Stimulated activated naive B cell treated with anti-CD40 and anti-IgM and Interleukin-4, amounts not matched to agents 10 μg/mL and 1 μg/mL and 100 μg/mL, for 72 hours (primary cell): Measurements from ENCODE around the gene PSMC3.

Source experiments
- ATAC-seq, 2 donors: fragments of 150-1000 bp; cut with Tn5 transposase; replicated peaks; 2 replicates each; pipeline ENCODE4 v1.10.0; 2021; ENCODE audit warnings: moderate library complexity in 1 of 2
- DNase-seq: peaks from one replicate; pipeline ENCODE4 v3.0.0; 2021
- H3K27ac Mint-ChIP-seq: one replicate; pipeline ENCODE4 v1.8.0; 2022; ENCODE audit warnings: mild to moderate bottlenecking, mixed read lengths
- H3K27me3 Mint-ChIP-seq, 2 donors: one replicate each; pipeline ENCODE4 v1.8.0; 2022; ENCODE audit warnings: mixed read lengths in 2 of 2
- H3K36me3 Mint-ChIP-seq, 2 donors: one replicate each; pipeline ENCODE4 v1.8.0; 2022; ENCODE audit warnings: mixed read lengths in 2 of 2, mild to moderate bottlenecking in 1 of 2
- H3K4me1 Mint-ChIP-seq, 2 donors: one replicate each; pipeline ENCODE4 v1.8.0; 2022; ENCODE audit warnings: mixed read lengths in 2 of 2, mild to moderate bottlenecking in 1 of 2
- H3K4me3 Mint-ChIP-seq, 2 donors: one replicate each; pipeline ENCODE4 v1.8.0; 2022; ENCODE audit warnings: mild to moderate bottlenecking in 2 of 2, mixed read lengths in 2 of 2, moderate library complexity in 1 of 2
- H3K9me3 Mint-ChIP-seq, 2 donors: one replicate each; pipeline ENCODE4 v1.8.0; 2022; ENCODE audit warnings: mixed read lengths in 2 of 2, mild to moderate bottlenecking in 1 of 2

The PSMC3 gene

DNA sequence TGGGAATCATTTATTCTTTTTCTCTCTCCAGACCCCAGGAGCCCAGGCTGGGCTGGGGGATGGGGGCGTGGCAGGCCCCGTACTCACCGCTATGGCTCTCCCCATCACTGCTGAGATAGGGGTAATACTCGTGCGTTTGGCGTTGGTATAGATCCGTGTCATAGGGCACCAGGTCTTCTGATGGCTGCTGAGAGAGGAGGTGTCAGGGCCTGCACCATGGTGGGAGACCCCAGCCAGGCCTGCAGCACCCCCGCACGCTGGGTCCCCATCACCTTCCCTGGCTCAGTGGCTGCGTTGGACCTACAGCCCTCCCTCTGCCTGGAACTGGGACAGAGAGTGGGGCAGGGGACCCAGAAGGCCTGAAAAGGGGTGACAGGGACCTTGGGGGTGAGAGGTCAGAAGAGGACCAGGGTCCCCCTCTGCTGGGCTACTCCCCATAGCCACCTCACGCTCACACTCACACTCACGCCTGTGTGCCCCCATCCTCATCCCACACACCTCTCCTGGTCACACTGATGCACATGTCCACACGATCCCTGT is 50.6 kb downstream of the PSMC3 start:
- peak overlapping the region in 1 of 2 donors; percentile 60 for H3K4me3 Mint-ChIP-seq
- peaks cover 41 to 52% of the 10 kb centered on the region in 2 donors for H3K36me3 Mint-ChIP-seq
- ATAC-seq (no peak), DNase-seq (no peak)
- H3K4me1 Mint-ChIP-seq: peaks cover 36 to 62% of the 10 kb centered on the region in 2 donors
- H3K9me3 Mint-ChIP-seq: no peaks in the 10 kb centered on the region
- H3K27ac Mint-ChIP-seq: no peak overlapping the region
- H3K27me3 Mint-ChIP-seq: no peaks in the 10 kb centered on the region

- peak overlapping the region in 1 of 2 donors; percentile 60 for H3K4me3 Mint-ChIP-seq
- peaks cover 41 to 54% of the 10 kb centered on the region in 2 donors for H3K36me3 Mint-ChIP-seq
- peak overlapping the region; percentile 92 for H3K27ac Mint-ChIP-seq
- H3K27me3 Mint-ChIP-seq: no peaks in the 10 kb centered on the region
- ATAC-seq (no peak), DNase-seq (no peak)
- no peaks in the 10 kb centered on the region for H3K9me3 Mint-ChIP-seq
- H3K4me1 Mint-ChIP-seq: peaks cover 37 to 66% of the 10 kb centered on the region in 2 donors
Observed at GRCh38 chr11:47375020-47375419, 51.2 kb downstream of the PSMC3 start.

DNA sequence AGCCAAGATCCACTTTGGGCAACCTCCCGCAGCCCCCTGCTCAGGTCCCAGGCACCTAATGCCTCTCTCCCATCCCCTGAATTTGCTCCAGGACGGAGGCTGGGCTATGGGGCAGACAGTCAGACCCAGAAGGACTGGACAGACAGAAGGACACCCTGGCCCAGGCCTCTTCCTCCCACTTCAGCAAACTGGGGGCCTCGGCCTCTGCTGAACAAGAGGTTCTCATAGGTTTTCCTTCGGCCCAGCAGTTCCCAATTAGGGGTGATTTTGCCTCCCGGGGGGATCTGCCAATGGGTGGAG is 51.6 kb downstream of the PSMC3 start:
- no peak for DNase-seq
- H3K9me3 Mint-ChIP-seq: no peaks in the 10 kb centered on the region
- no peak for ATAC-seq
- H3K27me3 Mint-ChIP-seq: no peaks in the 10 kb centered on the region
- H3K4me1 Mint-ChIP-seq: peaks cover 39 to 70% of the 10 kb centered on the region in 2 donors
- H3K36me3 Mint-ChIP-seq: peaks cover 43 to 57% of the 10 kb centered on the region in 2 donors
- peak overlapping the region; percentile 92 for H3K27ac Mint-ChIP-seq
- peak overlapping the region in 1 of 2 donors; percentile 60 for H3K4me3 Mint-ChIP-seq

- DNase-seq (peak; percentile 43), ATAC-seq (peak; percentile 27 to 32)
- peak overlapping the region; percentile 92 for H3K27ac Mint-ChIP-seq
- peaks cover 44 to 75% of the 10 kb centered on the region in 2 donors for H3K4me1 Mint-ChIP-seq
- H3K27me3 Mint-ChIP-seq: no peaks in the 10 kb centered on the region
- no peaks in the 10 kb centered on the region for H3K9me3 Mint-ChIP-seq
- H3K36me3 Mint-ChIP-seq: peaks cover 44 to 63% of the 10 kb centered on the region in 2 donors
- peak overlapping the region in 1 of 2 donors; percentile 60 for H3K4me3 Mint-ChIP-seq
Observed at GRCh38 chr11:47373876-47374719, 52.1 kb downstream of the PSMC3 start.

DNA sequence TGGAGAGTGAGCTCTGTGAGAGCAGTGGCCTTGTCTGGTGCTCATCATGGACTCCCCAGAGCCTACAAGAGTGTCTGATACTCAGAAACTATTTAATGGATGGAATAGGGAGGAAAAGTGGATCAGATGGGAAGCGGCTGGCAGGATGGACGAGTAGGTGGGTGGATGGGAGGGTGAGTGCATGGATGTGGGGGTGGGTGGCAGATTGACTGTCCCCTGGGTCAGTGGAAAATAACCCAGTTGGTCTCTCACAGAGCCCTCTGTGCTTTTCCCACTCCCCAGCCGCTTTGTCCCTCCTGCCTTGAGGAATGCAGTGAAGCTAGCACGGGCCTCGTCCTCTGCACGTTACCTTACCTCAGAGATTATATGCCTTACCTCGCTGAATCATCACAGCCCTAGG is 53.8 kb downstream of the PSMC3 start:
- DNase-seq: no peak
- Mint-ChIP-seq H3K4me1 (peaks cover 46 to 83% of the 10 kb centered on the region in 2 donors), H3K36me3 (peaks cover 40 to 62% of the 10 kb centered on the region in 2 donors), H3K4me3 (no peak overlapping the region), H3K27ac (peak overlapping the region; percentile 88), H3K9me3 (no peaks in the 10 kb centered on the region), H3K27me3 (no peaks in the 10 kb centered on the region)
- ATAC-seq: no peak

GRCh38 chr11:47369676-47370075 is 56.6 kb downstream of the PSMC3 start:
- no peak for DNase-seq
- H3K4me3 Mint-ChIP-seq: peak overlapping the region; percentile 33 to 40
- H3K36me3 Mint-ChIP-seq: peaks cover 40 to 61% of the 10 kb centered on the region in 2 donors
- H3K27me3 Mint-ChIP-seq: no peaks in the 10 kb centered on the region
- H3K27ac Mint-ChIP-seq: peak overlapping the region; percentile 94
- peaks cover 4% of the 10 kb centered on the region in 2 donors for H3K9me3 Mint-ChIP-seq
- H3K4me1 Mint-ChIP-seq: peaks cover 42 to 82% of the 10 kb centered on the region in 2 donors
- ATAC-seq: no peak
